GM10266 (cell line): ENCODE results near the gene TMEM132C.

Experiments used
- DNase-seq: peaks from one replicate; pipeline ENCODE4 v3.0.0; 2012; ENCODE audit errors: extremely low spot score
- TF ChIP-seq, protein P1 (sequence below): IDR thresholded peaks from 2 replicates; pipeline ENCODE4 v1.5.1; 2012; ENCODE audit warnings: mild to moderate bottlenecking, low read depth; ENCODE audit not compliant: control insufficient read depth, insufficient read depth; ENCODE audit errors: missing control alignments

Gene TMEM132C

DNA sequence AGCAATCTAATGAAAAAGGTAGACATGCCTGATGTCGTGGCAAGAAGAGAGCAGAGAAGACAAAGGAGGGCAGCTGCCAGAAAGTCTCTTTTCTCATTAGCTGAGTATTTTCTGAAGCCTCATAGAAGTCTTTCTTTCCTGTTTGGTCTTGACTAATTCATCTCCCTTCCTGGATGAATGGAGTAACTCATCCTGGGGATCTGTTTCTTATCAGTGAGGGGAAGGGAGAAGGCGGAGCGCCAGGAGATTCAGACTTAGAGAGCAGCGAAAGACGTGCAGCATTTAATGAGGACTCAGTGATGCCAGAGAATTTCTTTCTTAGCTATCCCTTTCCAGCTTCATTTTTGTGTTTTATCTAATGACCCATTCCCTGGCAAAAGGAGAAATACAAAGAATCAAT is 467.4 kb downstream of the TMEM132C start:
- DNase-seq = no peak
- TF ChIP-seq, protein P1, sequence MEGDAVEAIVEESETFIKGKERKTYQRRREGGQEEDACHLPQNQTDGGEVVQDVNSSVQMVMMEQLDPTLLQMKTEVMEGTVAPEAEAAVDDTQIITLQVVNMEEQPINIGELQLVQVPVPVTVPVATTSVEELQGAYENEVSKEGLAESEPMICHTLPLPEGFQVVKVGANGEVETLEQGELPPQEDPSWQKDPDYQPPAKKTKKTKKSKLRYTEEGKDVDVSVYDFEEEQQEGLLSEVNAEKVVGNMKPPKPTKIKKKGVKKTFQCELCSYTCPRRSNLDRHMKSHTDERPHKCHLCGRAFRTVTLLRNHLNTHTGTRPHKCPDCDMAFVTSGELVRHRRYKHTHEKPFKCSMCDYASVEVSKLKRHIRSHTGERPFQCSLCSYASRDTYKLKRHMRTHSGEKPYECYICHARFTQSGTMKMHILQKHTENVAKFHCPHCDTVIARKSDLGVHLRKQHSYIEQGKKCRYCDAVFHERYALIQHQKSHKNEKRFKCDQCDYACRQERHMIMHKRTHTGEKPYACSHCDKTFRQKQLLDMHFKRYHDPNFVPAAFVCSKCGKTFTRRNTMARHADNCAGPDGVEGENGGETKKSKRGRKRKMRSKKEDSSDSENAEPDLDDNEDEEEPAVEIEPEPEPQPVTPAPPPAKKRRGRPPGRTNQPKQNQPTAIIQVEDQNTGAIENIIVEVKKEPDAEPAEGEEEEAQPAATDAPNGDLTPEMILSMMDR = no peak

DNA sequence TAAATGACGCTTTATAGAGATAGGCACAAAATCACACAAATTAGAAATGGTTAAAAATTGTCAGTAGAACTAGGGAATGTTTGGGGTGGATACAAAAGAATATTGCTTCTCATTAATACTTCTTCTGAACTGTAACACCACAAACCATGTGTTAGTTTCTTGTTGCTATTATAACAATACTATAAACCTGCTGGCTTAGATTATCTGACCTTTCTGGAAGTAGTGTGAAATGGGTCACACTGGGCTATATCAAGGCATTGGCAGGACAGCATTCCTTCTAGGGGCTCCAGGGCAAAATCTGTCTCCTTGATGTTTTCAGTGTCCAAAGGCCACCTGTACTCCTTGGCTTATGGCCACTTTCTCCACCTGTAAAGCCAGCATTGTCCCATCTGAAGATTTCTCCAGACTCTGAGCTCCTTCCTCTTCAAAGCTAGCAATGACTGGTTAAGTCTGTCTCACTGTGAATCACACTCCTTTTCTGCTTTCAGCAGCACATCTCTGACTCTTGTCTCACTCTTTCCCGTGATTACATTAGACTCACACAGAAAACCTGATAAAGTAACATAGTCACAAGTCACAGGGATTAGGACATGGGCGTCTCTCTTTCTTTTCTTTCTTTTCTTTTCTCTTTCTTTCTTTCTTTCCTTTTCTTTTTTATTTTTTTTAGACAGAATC is 470.5 kb downstream of the TMEM132C start:
- TF ChIP-seq, protein P1 = no peak
- no peak for DNase-seq

GRCh38 chr12:128743916-128744315 is 476.9 kb downstream of the TMEM132C start:
- TF ChIP-seq, protein P1 = no peak
- DNase-seq = no peak

DNA sequence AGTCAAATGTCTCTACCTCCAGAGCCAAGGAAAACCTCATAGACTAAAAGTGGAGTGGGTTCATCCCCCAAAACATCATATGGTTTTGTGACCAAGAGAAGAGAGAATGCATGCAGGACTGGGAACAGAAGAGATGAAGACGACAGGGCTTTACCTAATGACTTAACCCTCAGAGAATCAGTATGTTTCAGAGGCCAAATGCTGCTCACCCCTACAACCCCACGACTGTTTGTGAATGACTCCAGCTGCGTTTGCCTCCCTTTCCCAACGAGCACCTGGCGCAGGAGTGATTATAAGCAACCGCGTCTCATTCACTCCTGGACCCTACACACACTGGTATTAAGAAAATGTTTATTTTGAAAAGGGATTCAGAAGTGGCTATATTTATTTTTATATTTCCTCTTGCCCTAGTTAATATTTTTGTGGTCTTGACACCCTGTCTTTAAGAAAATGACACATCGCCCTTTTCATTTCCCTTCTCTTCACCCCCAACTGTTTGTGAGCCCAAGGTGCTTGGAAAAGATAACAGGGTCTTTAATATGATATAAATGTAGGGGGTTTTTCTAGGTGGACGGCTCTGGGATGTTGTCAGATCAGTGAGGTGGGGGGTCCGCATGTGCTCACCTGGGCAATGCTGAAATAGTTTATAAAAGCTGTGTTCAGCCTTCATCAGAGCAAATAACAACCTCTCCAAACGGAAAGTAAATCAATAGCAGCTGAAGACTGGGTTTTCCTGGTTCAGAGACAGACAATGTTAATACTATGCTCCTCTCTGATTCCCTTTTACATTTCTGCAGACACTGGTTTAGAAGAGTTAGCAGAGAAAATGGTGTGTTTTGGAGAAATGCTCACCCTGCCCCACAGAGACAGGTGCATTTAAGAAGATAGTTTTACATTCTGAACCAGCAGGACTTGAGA is 479.1 kb downstream of the TMEM132C start:
- TF ChIP-seq, protein P1 = no peak
- no peak for DNase-seq

DNA sequence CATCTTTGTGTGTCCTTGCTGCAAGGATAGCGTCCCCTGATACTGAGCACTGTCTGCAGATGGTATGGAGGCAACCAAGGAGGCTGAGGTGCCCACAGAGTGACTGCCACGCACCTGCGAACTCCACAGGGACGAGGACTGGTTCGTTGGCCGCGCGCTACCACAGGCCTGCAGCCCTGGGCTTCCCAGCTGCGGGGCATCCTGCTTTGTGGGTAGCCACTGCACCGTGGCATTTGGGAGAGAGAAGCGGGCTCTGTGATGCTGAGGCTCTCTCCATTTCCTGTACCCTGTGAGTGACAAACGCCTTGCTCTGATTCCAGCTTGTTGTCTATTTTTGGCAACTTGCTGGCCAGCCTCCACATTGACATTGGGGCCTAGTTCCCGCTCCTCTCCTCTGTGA is 480.5 kb downstream of the TMEM132C start:
- TF ChIP-seq, protein P1 = no peak
- DNase-seq = no peak

DNA sequence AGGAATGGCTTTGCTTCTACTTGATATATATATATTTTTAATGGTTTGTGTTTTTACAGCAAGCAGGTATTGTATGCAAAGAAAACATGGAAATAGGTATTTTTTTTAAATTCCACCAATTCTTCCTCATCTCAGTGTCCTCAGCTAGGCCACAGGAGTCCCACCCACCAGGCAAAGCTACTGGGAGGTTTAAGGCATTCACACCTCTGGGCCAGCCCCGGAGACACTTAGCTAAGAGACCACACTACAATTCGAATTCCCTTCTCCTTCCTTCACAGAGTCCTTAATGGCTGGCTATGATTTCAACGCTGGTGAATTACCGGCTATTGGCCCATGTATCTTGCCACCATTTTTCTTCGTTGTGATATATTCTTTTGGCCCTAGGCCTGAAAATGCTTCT is 485.4 kb downstream of the TMEM132C start:
- TF ChIP-seq, protein P1 = no peak
- no peak for DNase-seq

- no peak for DNase-seq
- TF ChIP-seq, protein P1 = no peak
These were observed 486.5 kb downstream of the TMEM132C start for GRCh38 chr12:128753438-128753837.
